Endothelial cell of umbilical vein (primary cell): ENCODE measurements around the gene SLC24A3. TPM values are rescaled to one million over a fixed set of nuclear protein-coding genes. Genes with fewer than 3 reads are reported as not detected.

ENCODE experiments used
- BruUV-seq: library from RNA; stranded (reverse); fragments of 400-500 nt; replicated peaks from 2 replicates; lab custom pipeline; 2021; lab: Mats Ljungman, UMichigan
- CTCF ChIA-PET: fragments of 300-600, 350-600 bp; sonication (Branson Sonifier 250); formaldehyde crosslinking; loops from one replicate; lab custom pipeline; 2021; ENCODE audit warnings: antibody characterized with exemption, inconsistent platforms; lab: Charles Lee
- POLR2A ChIA-PET: fragments of 300-600, 350-600 bp; sonication (Branson Sonifier 250); formaldehyde crosslinking; loops from one replicate; lab custom pipeline; 2021; ENCODE audit warnings: antibody characterized with exemption, inconsistent platforms; lab: Charles Lee
- DNase-seq: peaks from one replicate; pipeline ENCODE4 v3.0.0-alpha.2; 2011; ENCODE audit warnings: low read depth, low spot score
- FAIRE-seq: peaks from 2 replicates; lab custom pipeline; 2011; peaks lifted over from hg19 to GRCh38; lab: Jason Lieb, UNC
- H2AFZ ChIP-seq: 2 replicates; pipeline ENCODE4 v1.6.0; 2012; ENCODE audit warnings: low read depth, low read length, control low read depth, inconsistent platforms
- H3K27ac ChIP-seq: 2 replicates; pipeline ENCODE4 v1.5.1; 2011; ENCODE audit warnings: low read depth, mild to moderate bottlenecking, control low read depth, low read length, moderate library complexity; ENCODE audit not compliant: insufficient read depth
- H3K27me3 ChIP-seq, 2 experiments: 2 replicates each; pipeline versions ENCODE4 v1.6.0 to v1.6.1; 2011; ENCODE audit warnings: low read length in 2 of 2, mixed read lengths in 1 of 2; ENCODE audit not compliant: control insufficient read depth in 2 of 2, insufficient read depth in 2 of 2
- H3K36me3 ChIP-seq, 2 experiments: 2 replicates in 1 of 2; 3 replicates in 1 of 2; pipeline ENCODE4 v1.5.1; 2011; ENCODE audit warnings: low read length in 2 of 2, mild to moderate bottlenecking in 1 of 2, moderate library complexity in 1 of 2; ENCODE audit not compliant: control insufficient read depth in 2 of 2, insufficient read depth in 2 of 2; ENCODE audit errors: extremely low read depth in 1 of 2
- H3K4me1 ChIP-seq: 3 replicates; pipeline ENCODE4 v1.5.1; 2011; ENCODE audit warnings: mild to moderate bottlenecking, low read length; ENCODE audit not compliant: control insufficient read depth, insufficient read depth; ENCODE audit errors: extremely low read depth
- H3K4me2 ChIP-seq: 2 replicates; pipeline ENCODE4 v1.6.1; 2011; ENCODE audit warnings: low read length, control low read depth, mixed read lengths; ENCODE audit not compliant: insufficient read depth
- H3K4me3 ChIP-seq, 3 experiments: fragments of 200-600 bp in 1 of 3; sonication (generic), shearing (Covaris generic) in 1 of 3; replicated peaks in 1 of 3; 2 replicates each; pipeline ENCODE4 v1.5.1; 2011 to 2016; ENCODE audit warnings: control low read depth in 3 of 3, low read length in 3 of 3, mild to moderate bottlenecking in 2 of 3, inconsistent platforms in 1 of 3, low read depth in 1 of 3, moderate library complexity in 1 of 3; ENCODE audit not compliant: insufficient read depth in 1 of 3
- H3K79me2 ChIP-seq: 2 replicates; pipeline ENCODE4 v1.6.0; 2012; ENCODE audit warnings: low read length, inconsistent platforms; ENCODE audit not compliant: control insufficient read depth, insufficient read depth
- H3K9ac ChIP-seq: replicated peaks from 2 replicates; pipeline ENCODE3; 2011; ENCODE audit warnings: low read length, control low read depth; ENCODE audit not compliant: insufficient read depth; ENCODE audit errors: extremely low read depth
- H3K9me1 ChIP-seq: replicated peaks from 3 replicates; pipeline ENCODE4 v1.6.0; 2011; ENCODE audit warnings: mild to moderate bottlenecking, low read length; ENCODE audit not compliant: control insufficient read depth, insufficient read depth; ENCODE audit errors: extremely low read depth
- H3K9me3 ChIP-seq: replicated peaks from 2 replicates; pipeline ENCODE4 v1.5.1; 2012; ENCODE audit warnings: low read length, inconsistent platforms; ENCODE audit not compliant: control insufficient read depth, insufficient read depth
- H4K20me1 ChIP-seq: replicated peaks from 2 replicates; pipeline ENCODE3; 2011; ENCODE audit warnings: mild to moderate bottlenecking, low read length; ENCODE audit not compliant: control insufficient read depth, insufficient read depth; ENCODE audit errors: extremely low read depth
- CTCF ChIP-seq, 2 donors: IDR thresholded peaks; 1 replicate in 1 of 2; 2 replicates in 1 of 2; pipeline ENCODE4 v1.5.1; 2011; ENCODE audit warnings: low read length in 2 of 2, mild to moderate bottlenecking in 2 of 2, moderate library complexity in 2 of 2, control low read depth in 1 of 2, inconsistent platforms in 1 of 2, low read depth in 1 of 2; ENCODE audit not compliant: insufficient read depth in 1 of 2; ENCODE audit errors: extremely low read depth in 1 of 2
- EZH2 ChIP-seq: IDR thresholded peaks from 2 replicates; pipeline ENCODE4 v1.6.1; 2012; ENCODE audit warnings: borderline replicate concordance, low read depth, mild to moderate bottlenecking, moderate library complexity, low read length, inconsistent platforms; ENCODE audit not compliant: severe bottlenecking
- JUN ChIP-seq: IDR thresholded peaks from 2 replicates; pipeline ENCODE4 v1.6.1; 2011; ENCODE audit warnings: borderline replicate concordance, low read depth; ENCODE audit not compliant: insufficient read length, insufficient read depth
- MYC ChIP-seq: IDR thresholded peaks from one replicate; pipeline ENCODE4 v1.6.1; 2011; ENCODE audit warnings: mild to moderate bottlenecking, low read depth, low read length
- POLR2A ChIP-seq: IDR thresholded peaks from 2 replicates; pipeline ENCODE4 v1.6.1; 2012; ENCODE audit warnings: low read depth, mild to moderate bottlenecking, control low read depth, low read length
- POLR2AphosphoS5 ChIP-seq: IDR thresholded peaks from 2 replicates; pipeline ENCODE4 v1.6.1; 2012; ENCODE audit warnings: low read depth, mild to moderate bottlenecking, control low read depth, low read length, moderate library complexity; ENCODE audit not compliant: insufficient read depth
- dilution Hi-C: fragments of 300-500 bp; cut with MboI; formaldehyde crosslinking; loops from one replicate; pipeline ENCODE4 v1.15.0; 2019; ENCODE audit warnings: low sequenced_read_pairs; ENCODE audit not compliant: extremely low pct_ligation_motif_present
- intact Hi-C: fragments of 100-400 bp; cut with micrococcal nuclease; formaldehyde crosslinking; loops from one replicate; pipeline ENCODE4 v1.10.0; 2022
- polyA plus RNA-seq, 4 experiments: library from polyadenylated mRNA; depleted of rRNA in 3 of 4; stranded (reverse) in 3 of 4; unstranded in 1 of 4; fragments of >200 nt; gene quantifications; 2 replicates each; pipeline versions ENCODE4 v1.2.1 to v1.2.3, GENCODE V29; 2011 to 2012; ENCODE audit warnings: missing spikeins in 1 of 4
- total RNA-seq: library from RNA; stranded (reverse); gene quantifications from 2 replicates; pipeline ENCODE4 v1.2.3, GENCODE V29; 2021
- TF ChIP-seq, protein P1 (sequence below): IDR thresholded peaks from 2 replicates; pipeline ENCODE4 v1.6.1; 2011; ENCODE audit not compliant: insufficient read depth, insufficient read length

SLC24A3 gene
- total and polyA plus RNA-seq, 2 donors (not counting 3 experiments of a cell fraction or from before 2014, with no cell fraction given) = not detected

GRCh38 chr20:19435316-19435715 is 222.9 kb downstream of the SLC24A3 start:
- H3K9me3 ChIP-seq = no peaks in the 10 kb centered on the region
- H3K9ac ChIP-seq = no peak overlapping the region
- CTCF ChIA-PET = no interaction called here
- no peaks in the 10 kb centered on the region for H3K27me3 ChIP-seq
- no peak overlapping the region for H2AFZ ChIP-seq
- TF ChIP-seq, protein P1, sequence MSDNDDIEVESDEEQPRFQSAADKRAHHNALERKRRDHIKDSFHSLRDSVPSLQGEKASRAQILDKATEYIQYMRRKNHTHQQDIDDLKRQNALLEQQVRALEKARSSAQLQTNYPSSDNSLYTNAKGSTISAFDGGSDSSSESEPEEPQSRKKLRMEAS = no peak
- no peak for TF ChIP-seq POLR2AphosphoS5
- TF ChIP-seq EZH2 = no peak
- no peak for TF ChIP-seq POLR2A
- H3K4me1 ChIP-seq = no peaks in the 10 kb centered on the region
- no peak for FAIRE-seq
- H3K79me2 ChIP-seq = no peaks in the 10 kb centered on the region
- no peak overlapping the region for H3K27ac ChIP-seq
- no peaks in the 10 kb centered on the region for H4K20me1 ChIP-seq
- dilution Hi-C loops (no loop called here), intact Hi-C loops (no loop called here)
- POLR2A ChIA-PET = no interaction called here
- no TSS peak for BruUV-seq
- DNase-seq = no peak
- H3K36me3 ChIP-seq = no peaks in the 10 kb centered on the region
- no peak overlapping the region for H3K4me3 ChIP-seq
- H3K4me2 ChIP-seq = no peak overlapping the region
- H3K9me1 ChIP-seq = no peaks in the 10 kb centered on the region

DNA sequence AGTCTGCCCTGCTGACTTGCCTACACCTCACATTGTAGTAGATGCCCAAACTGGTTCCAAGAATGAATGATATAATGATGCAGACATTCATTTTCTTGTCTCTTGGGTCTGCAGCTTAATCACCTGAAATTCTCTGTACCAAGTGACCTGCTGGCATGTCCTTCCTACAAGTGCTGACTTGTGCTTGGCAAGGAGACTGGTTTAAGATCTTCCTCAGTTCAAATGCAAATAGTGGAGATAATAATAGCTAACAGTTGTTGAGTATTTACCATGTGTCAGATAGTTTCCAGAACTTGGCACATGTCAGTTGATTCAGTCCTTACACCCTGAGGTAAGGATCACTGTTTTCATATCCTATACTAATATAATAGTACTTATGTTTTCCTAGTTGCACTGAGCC is 223.4 kb downstream of the SLC24A3 start:
- Histone ChIP-seq H3K4me3 (no peak overlapping the region), H2AFZ (no peak overlapping the region), H3K9me3 (no peaks in the 10 kb centered on the region), H4K20me1 (no peaks in the 10 kb centered on the region), H3K27ac (no peak overlapping the region), H3K27me3 (no peaks in the 10 kb centered on the region), H3K36me3 (no peaks in the 10 kb centered on the region), H3K79me2 (no peaks in the 10 kb centered on the region), H3K9me1 (no peaks in the 10 kb centered on the region), H3K9ac (no peak overlapping the region), H3K4me1 (no peaks in the 10 kb centered on the region), H3K4me2 (no peak overlapping the region)
- dilution Hi-C loops (no loop called here), intact Hi-C loops (no loop called here)
- ChIA-PET CTCF (no interaction called here), POLR2A (no interaction called here)
- TF ChIP-seq MYC = no peak
- TF ChIP-seq CTCF (IDR thresholded peaks at IDR 0.05; ENCODE audit: extremely low read depth in 1 of 2, insufficient read depth in 1 of 2, low read depth in 1 of 2, low read length in 2 of 2) = no peak
- no peak for TF ChIP-seq POLR2A
- no peak for TF ChIP-seq POLR2AphosphoS5
- no peak for TF ChIP-seq JUN
- DNase-seq (no peak), FAIRE-seq (no peak)
- no TSS peak for BruUV-seq
